MM.1S (cell line): ENCODE results near the gene FAAH.

ENCODE experiments used
- CTCF ChIP-seq: fragments of 300-600 bp; sonication (generic); IDR thresholded peaks from 2 replicates; pipeline ENCODE4 v1.5.1; 2016; ENCODE audit warnings: antibody characterized with exemption, low read length, mixed read lengths
- EZH2 ChIP-seq: fragments of 300-600 bp; sonication (generic); optimal IDR thresholded peaks from 2 replicates; pipeline ENCODE3; 2017; ENCODE audit warnings: low read depth, mild to moderate bottlenecking, antibody characterized with exemption, low read length, mixed read lengths

GRCh38 chr1:46423574-46424240 is 29.6 kb downstream of the FAAH start:
- TF ChIP-seq EZH2 (no peak), CTCF (no peak)
